Activated CD8-positive, alpha-beta T cell treated with anti-CD3 and anti-CD28 coated beads for 36 hours (primary cell): ENCODE measurements around the gene LYZL2. TPM values are rescaled to one million over a fixed set of nuclear protein-coding genes. Genes with fewer than 3 reads are reported as not detected.

Experiments
- ATAC-seq: fragments of 200-7000 bp; cut with Tn5 transposase; one replicate; pipeline ENCODE4 v1.10.0; 2021; ENCODE audit warnings: mild to moderate bottlenecking, moderate library complexity
- CTCF ChIA-PET: fragments of 350-600 bp; sonication (Branson Sonifier 250); formaldehyde crosslinking; loops from one replicate; lab custom pipeline; 2021; ENCODE audit warnings: antibody characterized with exemption; lab: Charles Lee
- POLR2A ChIA-PET: fragments of 350-600 bp; sonication (Branson Sonifier 250); formaldehyde crosslinking; loops from one replicate; lab custom pipeline; 2021; ENCODE audit warnings: antibody characterized with exemption; lab: Charles Lee
- DNase-seq: peaks from one replicate; pipeline ENCODE4 v3.0.0-alpha.2; 2020
- H3K27ac Mint-ChIP-seq: one replicate; pipeline ENCODE4 v1.8.0; 2021; ENCODE audit warnings: mild to moderate bottlenecking, mixed read lengths
- H3K27me3 Mint-ChIP-seq: one replicate; pipeline ENCODE4 v1.8.0; 2021; ENCODE audit warnings: mixed read lengths
- H3K36me3 Mint-ChIP-seq: one replicate; pipeline ENCODE4 v1.8.0; 2021; ENCODE audit warnings: low read depth, mixed read lengths
- H3K4me1 Mint-ChIP-seq: one replicate; pipeline ENCODE4 v1.8.0; 2021; ENCODE audit warnings: low read depth, mixed read lengths
- H3K4me3 Mint-ChIP-seq: one replicate; pipeline ENCODE4 v1.8.0; 2021; ENCODE audit warnings: mild to moderate bottlenecking, moderate library complexity, mixed read lengths
- H3K9me3 Mint-ChIP-seq: one replicate; pipeline ENCODE4 v1.8.0; 2021; ENCODE audit warnings: mixed read lengths
- intact Hi-C: fragments of 100-400 bp; cut with micrococcal nuclease; formaldehyde crosslinking; loops from one replicate; pipeline ENCODE4 v1.10.0; 2022
- total RNA-seq, 2 experiments: library from RNA; stranded (reverse); gene quantifications; one replicate each; pipeline ENCODE4 v1.2.3, GENCODE V29; 2021
- TF ChIP-seq, protein P1 (sequence below): fragments of 200-600 bp; IDR thresholded peaks from one replicate; pipeline ENCODE4 v1.8.0; 2022; ENCODE audit warnings: antibody characterized with exemption, mild to moderate bottlenecking

Gene LYZL2
- total RNA-seq, 2 experiments from 2014 or later = not detected

DNA sequence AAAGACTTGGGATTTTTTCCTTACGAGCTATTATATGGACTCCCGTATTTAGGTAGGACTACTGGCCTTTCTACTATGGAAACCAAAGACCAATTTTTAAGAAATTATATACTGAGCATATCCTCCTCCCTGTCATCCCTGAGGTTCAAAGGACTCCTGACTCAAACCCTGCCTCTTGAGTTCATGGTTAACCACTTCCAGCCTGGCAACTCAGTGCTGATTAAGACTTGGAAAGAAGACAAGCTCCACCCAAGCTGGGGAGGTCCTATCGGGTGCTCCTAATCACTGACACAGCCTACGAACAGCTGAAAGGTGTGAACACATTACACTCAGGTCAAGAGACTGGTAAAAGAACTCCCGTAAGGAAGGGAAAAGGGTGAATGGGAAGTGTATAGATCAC, 66.8 kb downstream of the LYZL2 start:
- ATAC-seq (peak; percentile 72), DNase-seq (peak; percentile 58)
- no peak overlapping the region for H3K27ac Mint-ChIP-seq
- no peaks in the 10 kb centered on the region for H3K4me1 Mint-ChIP-seq
- ChIA-PET CTCF (interaction anchor here (0.9 to 3.9 kb wide), 5 partner anchors 19 to 170 kb away, joined by 3 to 21 read pairs (median 9); no protein-coding TSS in a partner anchor), POLR2A (no interaction called here)
- TF ChIP-seq, protein P1, sequence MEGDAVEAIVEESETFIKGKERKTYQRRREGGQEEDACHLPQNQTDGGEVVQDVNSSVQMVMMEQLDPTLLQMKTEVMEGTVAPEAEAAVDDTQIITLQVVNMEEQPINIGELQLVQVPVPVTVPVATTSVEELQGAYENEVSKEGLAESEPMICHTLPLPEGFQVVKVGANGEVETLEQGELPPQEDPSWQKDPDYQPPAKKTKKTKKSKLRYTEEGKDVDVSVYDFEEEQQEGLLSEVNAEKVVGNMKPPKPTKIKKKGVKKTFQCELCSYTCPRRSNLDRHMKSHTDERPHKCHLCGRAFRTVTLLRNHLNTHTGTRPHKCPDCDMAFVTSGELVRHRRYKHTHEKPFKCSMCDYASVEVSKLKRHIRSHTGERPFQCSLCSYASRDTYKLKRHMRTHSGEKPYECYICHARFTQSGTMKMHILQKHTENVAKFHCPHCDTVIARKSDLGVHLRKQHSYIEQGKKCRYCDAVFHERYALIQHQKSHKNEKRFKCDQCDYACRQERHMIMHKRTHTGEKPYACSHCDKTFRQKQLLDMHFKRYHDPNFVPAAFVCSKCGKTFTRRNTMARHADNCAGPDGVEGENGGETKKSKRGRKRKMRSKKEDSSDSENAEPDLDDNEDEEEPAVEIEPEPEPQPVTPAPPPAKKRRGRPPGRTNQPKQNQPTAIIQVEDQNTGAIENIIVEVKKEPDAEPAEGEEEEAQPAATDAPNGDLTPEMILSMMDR = no peak
- no peak overlapping the region for H3K4me3 Mint-ChIP-seq
- peaks cover 10% of the 10 kb centered on the region for H3K27me3 Mint-ChIP-seq
- no peaks in the 10 kb centered on the region for H3K36me3 Mint-ChIP-seq
- intact Hi-C loops = no loop called here
- no peaks in the 10 kb centered on the region for H3K9me3 Mint-ChIP-seq

Other genes starting within 250 kb of the LYZL2 start
- 10 to 100 TPM; 24.0 to 25.7 TPM for gene MAP3K8, start 195.6 kb downstream of the LYZL2 start, total RNA-seq